Measurements from ENCODE around the gene GDI1.

GDI1 gene

DNA sequence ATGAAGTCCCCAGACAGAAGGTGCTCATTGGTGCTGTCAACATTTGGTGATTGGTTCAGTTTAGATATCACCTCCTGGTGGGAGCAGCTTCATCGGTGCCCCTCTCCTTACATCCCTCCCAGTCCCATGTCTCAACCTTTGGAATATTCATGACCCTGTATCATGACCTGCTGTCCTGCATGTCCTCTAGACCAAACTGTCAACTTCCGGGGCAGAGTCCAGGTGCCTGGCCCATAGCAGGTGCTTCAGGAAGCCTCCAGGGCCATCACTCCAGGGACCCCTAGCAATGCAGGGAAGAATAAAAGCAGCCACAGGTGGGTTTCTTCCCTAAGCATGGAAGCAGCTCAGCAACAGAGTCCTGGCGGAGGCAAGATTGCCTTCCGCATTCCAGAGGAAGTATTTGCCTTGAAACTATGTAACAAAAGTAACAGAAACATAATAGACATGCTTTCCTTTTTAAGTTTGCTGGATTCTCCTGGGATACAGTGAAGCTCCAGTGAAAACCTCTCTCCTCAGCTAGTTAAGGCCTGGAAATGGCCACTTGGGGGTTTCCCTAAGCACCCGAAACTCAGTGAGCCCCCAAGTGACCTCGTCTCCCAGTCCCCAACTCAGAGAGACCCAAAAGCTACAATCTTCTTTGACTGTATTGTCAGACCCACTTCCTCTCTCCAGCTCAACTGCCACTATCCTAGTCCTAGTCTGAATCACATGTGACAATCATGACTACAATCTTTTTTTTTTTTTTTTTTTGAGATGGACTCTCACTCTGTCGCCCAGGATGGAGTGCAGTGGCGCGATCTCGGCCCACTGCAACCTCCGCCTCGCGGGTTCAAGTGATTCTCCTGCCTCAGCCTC, 9.8 kb upstream of the GDI1 start:
- CTCF ChIA-PET = interaction anchor here (0.5 kb wide), 1 partner anchor 30 kb away, joined by 3 read pairs; no protein-coding TSS in a partner anchor
- DNase-seq (ENCODE audit: low spot score) = no peak
- H3K27ac ChIP-seq = no peak overlapping the region
- POLR2A ChIA-PET (ENCODE audit: low non-redundant PET) = no interaction called here
- TF ChIP-seq, protein P1, sequence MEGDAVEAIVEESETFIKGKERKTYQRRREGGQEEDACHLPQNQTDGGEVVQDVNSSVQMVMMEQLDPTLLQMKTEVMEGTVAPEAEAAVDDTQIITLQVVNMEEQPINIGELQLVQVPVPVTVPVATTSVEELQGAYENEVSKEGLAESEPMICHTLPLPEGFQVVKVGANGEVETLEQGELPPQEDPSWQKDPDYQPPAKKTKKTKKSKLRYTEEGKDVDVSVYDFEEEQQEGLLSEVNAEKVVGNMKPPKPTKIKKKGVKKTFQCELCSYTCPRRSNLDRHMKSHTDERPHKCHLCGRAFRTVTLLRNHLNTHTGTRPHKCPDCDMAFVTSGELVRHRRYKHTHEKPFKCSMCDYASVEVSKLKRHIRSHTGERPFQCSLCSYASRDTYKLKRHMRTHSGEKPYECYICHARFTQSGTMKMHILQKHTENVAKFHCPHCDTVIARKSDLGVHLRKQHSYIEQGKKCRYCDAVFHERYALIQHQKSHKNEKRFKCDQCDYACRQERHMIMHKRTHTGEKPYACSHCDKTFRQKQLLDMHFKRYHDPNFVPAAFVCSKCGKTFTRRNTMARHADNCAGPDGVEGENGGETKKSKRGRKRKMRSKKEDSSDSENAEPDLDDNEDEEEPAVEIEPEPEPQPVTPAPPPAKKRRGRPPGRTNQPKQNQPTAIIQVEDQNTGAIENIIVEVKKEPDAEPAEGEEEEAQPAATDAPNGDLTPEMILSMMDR (conservative IDR thresholded peaks at IDR 0.05; ENCODE audit: low read depth) = no peak

DNA sequence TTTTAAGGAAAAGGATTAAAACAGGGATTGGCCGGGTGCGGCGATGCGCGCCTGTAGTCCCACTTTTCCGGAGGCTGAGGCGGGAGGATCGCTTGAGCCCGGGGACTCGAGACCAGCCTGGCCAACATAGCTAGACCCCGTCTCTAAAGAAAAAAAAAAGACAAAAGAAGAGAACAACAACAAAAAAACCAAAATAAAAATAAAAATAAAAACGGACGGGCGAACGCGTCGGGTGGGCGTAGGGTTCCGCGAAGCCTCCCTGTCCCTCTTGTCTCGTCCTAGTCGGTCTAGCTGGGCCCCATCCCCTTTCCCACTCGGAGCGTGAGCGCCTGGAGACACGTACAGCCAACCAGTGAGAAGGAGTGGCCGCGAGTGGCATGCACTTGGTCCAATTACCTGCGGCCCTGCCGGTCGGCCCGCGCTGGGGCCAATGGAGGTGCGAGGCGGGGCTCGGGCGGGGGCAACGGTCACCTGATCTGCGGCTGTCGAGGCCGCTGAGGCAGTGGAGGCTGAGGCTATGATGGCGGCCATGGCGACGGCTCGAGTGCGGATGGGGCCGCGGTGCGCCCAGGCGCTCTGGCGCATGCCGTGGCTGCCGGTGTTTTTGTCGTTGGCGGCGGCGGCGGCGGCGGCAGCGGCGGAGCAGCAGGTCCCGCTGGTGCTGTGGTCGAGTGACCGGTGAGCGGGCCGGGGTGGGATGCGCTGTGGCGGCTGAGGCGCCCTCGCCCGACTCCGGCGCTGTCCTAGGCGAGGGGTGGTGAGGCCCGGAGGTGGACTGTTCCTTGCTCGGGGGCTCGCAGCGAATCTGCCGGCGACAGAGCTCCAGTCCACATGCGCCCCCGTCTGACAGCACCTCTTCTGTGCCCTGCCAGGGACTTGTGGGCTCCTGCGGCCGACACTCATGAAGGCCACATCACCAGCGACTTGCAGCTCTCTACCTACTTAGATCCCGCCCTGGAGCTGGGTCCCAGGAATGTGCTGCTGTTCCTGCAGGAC, 8.5 kb upstream of the GDI1 start, which contains the start of gene ATP6AP1:
Gene ATP6AP1, plus strand, starts transcription at position 502 of the 996 bp plus-strand sequence. Its CDS starts 16 bp downstream, at position 518.
- TF ChIP-seq, protein P1 (conservative IDR thresholded peaks at IDR 0.05; ENCODE audit: low read depth) = no peak
- CTCF ChIA-PET = no interaction called here
- H3K27ac ChIP-seq = peak within 1 kb of the TSS; percentile 74
- POLR2A ChIA-PET (ENCODE audit: low non-redundant PET) = no interaction called here
- peak; percentile 86 for DNase-seq (ENCODE audit: low spot score)

DNA sequence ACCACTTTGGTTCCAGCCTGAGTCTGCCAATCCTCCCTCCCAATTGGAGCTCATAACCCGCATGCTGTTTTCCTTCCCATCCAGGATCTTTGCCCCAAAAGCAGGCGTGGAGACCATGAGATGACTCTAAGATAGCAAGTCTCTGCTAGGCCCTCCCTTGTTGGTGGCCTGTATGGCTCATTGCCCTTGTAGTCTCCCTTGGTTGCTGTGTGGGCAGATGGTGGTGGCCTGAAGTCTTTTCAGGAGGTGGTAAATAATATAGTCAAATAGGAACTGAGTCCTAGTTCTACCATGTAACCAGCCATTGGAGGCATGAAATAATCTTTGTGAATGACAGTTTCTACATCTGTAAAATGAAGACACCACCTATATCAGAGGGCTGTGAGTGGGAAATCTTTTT, 7.2 kb upstream of the GDI1 start:
- H3K27ac ChIP-seq = no peak overlapping the region
- POLR2A ChIA-PET (ENCODE audit: low non-redundant PET) = no interaction called here
- TF ChIP-seq, protein P1 (conservative IDR thresholded peaks at IDR 0.05; ENCODE audit: low read depth) = no peak
- DNase-seq (ENCODE audit: low spot score) = no peak
- CTCF ChIA-PET = no interaction called here

DNA sequence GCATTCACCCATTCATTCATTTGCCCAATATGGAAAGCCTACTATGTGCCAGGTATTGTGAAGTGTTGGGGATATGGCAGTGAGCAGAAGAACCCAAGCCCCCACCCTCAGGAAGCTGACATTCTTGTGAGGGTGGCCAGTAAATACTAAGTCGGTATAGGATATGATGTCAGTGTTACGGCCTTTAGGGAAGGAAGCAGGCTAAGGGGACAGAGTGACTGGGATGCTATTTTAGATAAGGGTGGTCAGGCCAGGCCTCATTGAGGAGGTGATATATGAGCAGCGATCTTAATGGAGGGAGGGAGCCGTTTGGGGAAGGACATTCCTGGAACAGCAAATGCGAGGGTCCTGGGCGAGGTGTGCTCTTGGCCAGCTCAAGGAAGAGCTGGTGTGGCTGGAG, 6.5 kb upstream of the GDI1 start:
- DNase-seq (ENCODE audit: low spot score) = no peak
- peak overlapping the region; percentile 22 for H3K27ac ChIP-seq
- TF ChIP-seq, protein P1 (conservative IDR thresholded peaks at IDR 0.05; ENCODE audit: low read depth) = no peak
- POLR2A ChIA-PET (ENCODE audit: low non-redundant PET) = interaction anchor here (1.4 kb wide), 1 partner anchor 32 kb away, joined by 4 read pairs; the partner anchor contains the start of gene RPL10
- CTCF ChIA-PET = no interaction called here

DNA sequence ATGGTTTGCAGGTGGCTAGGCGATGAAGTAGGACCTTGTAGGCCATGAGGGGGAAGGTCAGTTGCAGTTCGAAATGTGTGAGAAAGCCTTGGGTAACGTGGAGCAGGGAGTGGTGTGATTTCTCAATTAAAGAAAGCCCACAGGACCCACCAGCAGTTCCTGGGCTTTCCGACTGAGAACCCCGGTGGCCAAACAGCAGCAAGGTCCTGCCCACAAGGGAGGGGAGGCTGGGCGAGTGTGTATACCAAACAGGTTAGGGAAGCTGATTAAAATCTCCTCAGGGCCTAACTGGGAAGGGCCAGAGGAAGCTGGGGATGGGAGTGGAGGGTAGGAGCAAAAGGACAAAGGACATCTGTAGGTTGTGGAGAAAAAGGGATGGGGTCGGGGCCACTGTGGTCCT, 6.0 kb upstream of the GDI1 start:
- ChIA-PET CTCF (no interaction called here), POLR2A (ENCODE audit: low non-redundant PET) (interaction anchor here (1.4 kb wide), 1 partner anchor 33 kb away, joined by 4 read pairs; the partner anchor contains the start of gene RPL10)
- peak overlapping the region; percentile 22 for H3K27ac ChIP-seq
- DNase-seq (ENCODE audit: low spot score) = no peak
- TF ChIP-seq, protein P1 (conservative IDR thresholded peaks at IDR 0.05; ENCODE audit: low read depth) = no peak

DNA sequence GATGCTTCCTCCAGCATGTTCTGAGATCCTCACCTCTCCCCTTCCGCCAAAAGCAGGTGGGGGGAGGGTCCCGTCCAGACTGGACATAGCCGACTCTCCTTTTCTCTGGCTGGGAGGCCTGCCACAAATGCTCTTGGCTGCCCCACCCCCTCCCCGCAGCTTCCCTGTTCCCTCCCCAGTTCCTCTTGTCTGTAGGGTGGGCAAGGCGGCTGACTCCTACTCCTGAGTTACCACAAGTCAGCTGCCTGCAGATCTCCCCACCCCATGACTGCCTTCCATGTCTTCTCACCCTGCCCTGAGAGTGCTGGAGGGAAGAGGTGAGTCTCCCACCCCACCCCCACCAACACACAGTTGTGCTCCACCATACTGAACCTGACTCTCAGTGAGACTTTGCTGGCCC, 5.6 kb upstream of the GDI1 start:
- no peak for DNase-seq (ENCODE audit: low spot score)
- POLR2A ChIA-PET (ENCODE audit: low non-redundant PET) = interaction anchor here (1.4 kb wide), 1 partner anchor 33 kb away, joined by 4 read pairs; the partner anchor contains the start of gene RPL10

More for the DNA sequence above, 5.6 kb upstream of the GDI1 start:
- TF ChIP-seq, protein P1 (conservative IDR thresholded peaks at IDR 0.05; ENCODE audit: low read depth) = no peak
- CTCF ChIA-PET = no interaction called here
- peak overlapping the region; percentile 22 for H3K27ac ChIP-seq
